T-helper 1 cell treated with Interleukin-12 subunit alpha and Interleukin-12 subunit beta and Interleukin-4 antibody, amounts not matched to agents 30 ng/mL and 1 ng/mL, for 36 hours (primary cell): ENCODE data around the gene UAP1. TPM values are rescaled to one million over a fixed set of nuclear protein-coding genes. Genes with fewer than 3 reads are reported as not detected.

ENCODE experiments used
- total RNA-seq: library from RNA; stranded (reverse); gene quantifications from 2 replicates; pipeline ENCODE4 v1.2.3, GENCODE V29; 2022

Gene UAP1
- total RNA-seq, 1 donor from 2014 or later, result 18.0 TPM

Other genes starting within 250 kb of the UAP1 start
- not detected in 2 replicates for gene SPATA46, start 184.9 kb upstream of the UAP1 start, total RNA-seq
- not detected in 2 replicates for gene C1orf226, start 180.0 kb upstream of the UAP1 start, total RNA-seq
- not detected in 2 replicates for gene SH2D1B, start 149.6 kb upstream of the UAP1 start, total RNA-seq
- gene UHMK1, start 63.9 kb upstream of the UAP1 start, total RNA-seq, result 70.4 and 71.9 TPM in 2 replicates
- 0.44 and 0.51 TPM in 2 replicates for gene DDR2, start 70.7 kb downstream of the UAP1 start, total RNA-seq
- 16.0 and 18.7 TPM in 2 replicates for gene HSD17B7, start 229.0 kb downstream of the UAP1 start, total RNA-seq